ENCODE results near the gene BLVRB.
"Not testable (repeated sequence)": the region's sequence is repeated elsewhere in the genome, so short reads cannot be mapped to it uniquely, and the experiment has no call there.

GRCh38 chr19:40430242-40430641, 35.3 kb downstream of the BLVRB start:
- not testable (repeated sequence) for TF ChIP-seq CTCF (IDR thresholded peaks at IDR 0.05; ENCODE audit: low read depth, low read length, missing input control); YY1 (IDR thresholded peaks at IDR 0.05); SP1 (IDR thresholded peaks at IDR 0.05); RXRA (IDR thresholded peaks at IDR 0.05); GABPA (IDR thresholded peaks at IDR 0.05 in 1 of 2, conservative IDR thresholded peaks at IDR 0.05 in 1 of 2); TAF1 (conservative IDR thresholded peaks at IDR 0.05); MAX (IDR thresholded peaks at IDR 0.05)
- TF ChIP-seq, protein P1, sequence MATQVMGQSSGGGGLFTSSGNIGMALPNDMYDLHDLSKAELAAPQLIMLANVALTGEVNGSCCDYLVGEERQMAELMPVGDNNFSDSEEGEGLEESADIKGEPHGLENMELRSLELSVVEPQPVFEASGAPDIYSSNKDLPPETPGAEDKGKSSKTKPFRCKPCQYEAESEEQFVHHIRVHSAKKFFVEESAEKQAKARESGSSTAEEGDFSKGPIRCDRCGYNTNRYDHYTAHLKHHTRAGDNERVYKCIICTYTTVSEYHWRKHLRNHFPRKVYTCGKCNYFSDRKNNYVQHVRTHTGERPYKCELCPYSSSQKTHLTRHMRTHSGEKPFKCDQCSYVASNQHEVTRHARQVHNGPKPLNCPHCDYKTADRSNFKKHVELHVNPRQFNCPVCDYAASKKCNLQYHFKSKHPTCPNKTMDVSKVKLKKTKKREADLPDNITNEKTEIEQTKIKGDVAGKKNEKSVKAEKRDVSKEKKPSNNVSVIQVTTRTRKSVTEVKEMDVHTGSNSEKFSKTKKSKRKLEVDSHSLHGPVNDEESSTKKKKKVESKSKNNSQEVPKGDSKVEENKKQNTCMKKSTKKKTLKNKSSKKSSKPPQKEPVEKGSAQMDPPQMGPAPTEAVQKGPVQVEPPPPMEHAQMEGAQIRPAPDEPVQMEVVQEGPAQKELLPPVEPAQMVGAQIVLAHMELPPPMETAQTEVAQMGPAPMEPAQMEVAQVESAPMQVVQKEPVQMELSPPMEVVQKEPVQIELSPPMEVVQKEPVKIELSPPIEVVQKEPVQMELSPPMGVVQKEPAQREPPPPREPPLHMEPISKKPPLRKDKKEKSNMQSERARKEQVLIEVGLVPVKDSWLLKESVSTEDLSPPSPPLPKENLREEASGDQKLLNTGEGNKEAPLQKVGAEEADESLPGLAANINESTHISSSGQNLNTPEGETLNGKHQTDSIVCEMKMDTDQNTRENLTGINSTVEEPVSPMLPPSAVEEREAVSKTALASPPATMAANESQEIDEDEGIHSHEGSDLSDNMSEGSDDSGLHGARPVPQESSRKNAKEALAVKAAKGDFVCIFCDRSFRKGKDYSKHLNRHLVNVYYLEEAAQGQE (IDR thresholded peaks at IDR 0.05) = not testable (repeated sequence)
- TF ChIP-seq, protein P2, sequence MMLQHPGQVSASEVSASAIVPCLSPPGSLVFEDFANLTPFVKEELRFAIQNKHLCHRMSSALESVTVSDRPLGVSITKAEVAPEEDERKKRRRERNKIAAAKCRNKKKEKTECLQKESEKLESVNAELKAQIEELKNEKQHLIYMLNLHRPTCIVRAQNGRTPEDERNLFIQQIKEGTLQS (IDR thresholded peaks at IDR 0.05) = not testable (repeated sequence)

All from liver (tissue), 3 donors.